Stimulated activated CD4-positive, alpha-beta T cell treated with anti-CD3 and anti-CD28 coated beads, Interleukin-4, amount 100 ng/mL, for 24 hours (primary cell): ENCODE measurements around the gene ZNF750.

ENCODE experiments used
- DNase-seq: peaks from one replicate; pipeline ENCODE4 v3.0.0-alpha.2; 2020

ZNF750 gene

DNA sequence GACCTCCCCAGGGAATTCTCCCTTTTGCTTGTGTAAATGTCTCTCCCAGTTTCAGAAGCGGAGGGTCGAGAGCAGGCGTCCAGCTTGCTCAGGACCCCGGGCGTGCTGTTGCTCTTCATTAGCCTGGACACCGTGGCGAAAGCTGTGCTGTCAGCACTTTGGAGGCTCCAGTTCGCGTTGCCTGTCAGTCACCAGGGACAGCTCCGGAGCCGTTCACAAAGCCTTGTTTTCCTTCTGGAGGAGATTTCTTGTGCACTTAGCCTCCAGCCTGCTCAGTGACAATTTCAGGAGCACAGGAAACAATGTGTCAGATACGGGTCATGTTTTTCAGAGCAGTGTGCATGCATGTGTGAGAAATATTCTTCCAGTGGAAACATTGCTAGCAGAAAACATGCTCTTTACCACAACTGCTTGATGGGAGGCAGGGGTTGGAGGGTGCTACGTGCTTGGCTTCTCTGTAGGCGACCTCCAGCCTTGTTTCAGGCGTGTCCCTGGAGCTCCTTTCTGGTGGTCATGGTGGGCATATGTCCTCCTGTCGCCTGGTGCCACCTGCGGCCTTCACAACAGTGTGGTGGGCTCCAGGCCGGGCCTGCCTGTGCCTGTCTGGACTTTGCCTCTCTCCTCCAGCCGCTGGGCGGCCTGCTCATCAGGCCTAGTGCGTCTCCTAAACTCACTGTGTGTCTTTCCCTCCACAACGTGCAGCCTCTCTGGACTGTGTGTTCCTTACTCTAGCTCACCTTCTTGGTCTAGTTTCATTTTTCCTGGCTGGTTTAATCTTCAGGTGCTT, 29.0 kb downstream of the ZNF750 start:
- no peak for DNase-seq

DNA sequence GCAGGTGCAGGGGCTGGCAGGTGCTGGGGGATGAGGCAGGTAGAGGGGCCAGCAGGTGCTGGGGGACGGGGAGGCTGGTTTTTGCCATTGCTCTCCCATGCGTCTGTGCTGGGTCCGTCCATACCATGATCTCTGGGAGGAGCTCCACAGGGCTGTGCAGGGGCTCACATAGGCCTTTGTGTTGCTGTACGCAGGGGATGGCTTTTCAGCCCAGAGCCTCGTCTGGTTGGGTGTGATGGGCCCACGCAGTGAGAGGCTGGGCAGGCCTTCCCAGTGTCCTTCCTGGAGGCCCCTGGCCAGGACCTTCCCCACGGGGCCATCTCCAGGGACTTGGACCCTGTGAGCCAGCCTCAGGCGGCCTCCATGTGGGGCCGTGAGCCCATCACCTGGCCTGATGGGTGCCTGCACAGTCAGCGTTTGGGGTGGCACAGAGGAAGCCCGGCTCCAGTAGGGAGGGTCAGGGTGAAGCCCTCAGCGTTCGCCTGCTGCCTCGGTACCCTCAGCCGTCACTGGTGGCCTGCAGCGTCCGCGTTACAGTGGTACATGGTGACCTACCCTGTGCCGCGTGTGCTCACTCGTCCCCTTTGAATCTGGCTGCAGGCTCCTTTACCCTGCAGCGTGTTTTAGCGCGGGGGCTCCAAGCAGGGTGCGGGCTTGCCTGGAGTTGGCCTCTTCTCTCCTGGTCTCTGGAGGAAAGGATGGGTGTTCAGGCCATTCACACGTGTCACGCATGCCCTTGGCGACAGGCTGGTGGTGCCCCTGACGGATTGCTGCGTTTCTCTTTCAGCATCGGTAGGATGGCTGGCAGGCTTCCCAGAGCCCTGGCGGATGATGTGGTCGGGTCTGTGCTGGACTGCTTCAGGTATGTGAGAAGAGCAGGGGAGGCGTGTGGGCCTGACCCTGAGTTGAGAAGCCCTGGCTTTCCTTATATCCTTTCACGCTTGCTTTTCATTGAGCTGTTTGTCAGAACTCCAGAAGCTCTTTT, 30.6 kb downstream of the ZNF750 start:
- no peak for DNase-seq

DNA sequence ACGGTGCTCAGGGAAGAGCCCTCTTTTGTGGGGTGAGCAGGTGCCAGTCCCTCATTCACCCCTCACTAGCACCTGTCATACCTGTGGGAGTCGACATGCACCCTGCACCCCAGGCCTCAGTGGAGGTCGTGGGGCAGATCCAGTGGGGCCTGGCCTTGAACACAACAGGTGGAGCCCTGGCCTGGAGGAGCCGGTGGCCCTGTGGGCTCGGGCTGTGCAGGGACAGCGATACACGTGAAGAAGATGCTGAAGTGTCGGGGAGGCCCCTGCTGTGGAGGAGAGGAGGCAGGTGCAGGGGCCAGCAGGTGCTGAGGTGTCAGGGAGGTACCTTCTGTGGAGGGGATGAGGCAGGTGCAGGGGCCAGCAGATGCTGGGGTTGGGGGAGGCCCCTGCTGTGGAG, 31.8 kb downstream of the ZNF750 start:
- DNase-seq: no peak

DNA sequence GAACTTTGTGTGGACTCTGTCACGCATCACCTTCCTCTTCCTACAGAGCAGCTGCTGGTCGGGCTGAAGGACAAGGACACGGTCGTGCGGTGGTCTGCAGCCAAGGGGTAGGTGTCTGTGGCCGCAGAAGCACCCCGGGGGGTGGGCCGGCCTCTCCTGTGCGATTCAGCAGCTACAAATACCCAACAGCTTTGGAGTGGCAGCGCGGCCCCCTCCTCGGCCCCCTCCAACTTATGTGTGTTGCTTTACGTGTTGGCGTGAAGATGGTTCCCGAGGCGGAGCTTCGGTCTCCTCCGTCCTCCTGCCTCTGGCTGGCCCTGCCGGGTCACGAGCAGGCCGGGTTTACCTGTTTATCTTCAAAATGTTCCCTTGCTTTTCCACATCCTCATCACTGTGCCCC, 32.3 kb downstream of the ZNF750 start:
- no peak for DNase-seq

DNA sequence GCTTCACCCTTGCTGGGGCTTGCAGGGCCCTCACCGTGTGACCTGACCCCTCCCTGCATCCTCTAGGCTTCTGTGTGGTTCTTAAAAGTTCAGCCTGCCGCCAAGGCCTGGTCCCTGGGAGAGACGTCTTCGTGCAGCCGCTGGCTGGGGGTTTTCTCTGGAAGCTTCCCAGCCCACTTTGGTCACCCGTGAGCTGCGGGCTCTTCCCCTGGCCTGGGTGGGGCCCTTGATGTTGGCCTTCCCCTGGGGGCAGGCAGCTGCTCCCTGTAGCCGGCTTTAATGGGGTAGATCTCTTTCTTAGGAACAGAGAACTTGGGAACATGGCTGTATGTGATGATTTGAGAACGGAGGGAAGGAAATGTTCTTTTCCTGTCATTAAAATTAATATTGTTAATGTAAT, 32.7 kb downstream of the ZNF750 start:
- DNase-seq: no peak

DNA sequence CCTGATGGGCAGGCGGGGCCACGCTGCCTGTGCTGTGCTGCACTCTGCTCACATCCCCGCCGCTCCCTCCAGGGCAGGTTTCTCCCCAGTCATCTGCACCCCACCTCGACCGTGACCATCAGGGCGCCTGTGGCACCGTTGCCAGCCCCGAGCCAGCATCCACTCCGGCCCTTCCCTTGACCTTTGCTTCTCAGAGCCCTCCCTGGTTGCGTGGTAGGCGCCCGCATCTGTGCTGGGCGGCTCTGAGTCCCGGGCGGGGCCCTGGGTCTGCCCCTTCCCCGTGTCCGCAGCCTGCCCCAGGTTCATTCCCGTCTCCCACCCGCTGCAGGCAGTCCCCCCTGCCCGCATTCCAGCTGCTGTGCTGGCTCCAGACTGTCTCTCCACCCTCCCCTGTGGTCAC, 33.2 kb downstream of the ZNF750 start:
- no peak for DNase-seq

DNA sequence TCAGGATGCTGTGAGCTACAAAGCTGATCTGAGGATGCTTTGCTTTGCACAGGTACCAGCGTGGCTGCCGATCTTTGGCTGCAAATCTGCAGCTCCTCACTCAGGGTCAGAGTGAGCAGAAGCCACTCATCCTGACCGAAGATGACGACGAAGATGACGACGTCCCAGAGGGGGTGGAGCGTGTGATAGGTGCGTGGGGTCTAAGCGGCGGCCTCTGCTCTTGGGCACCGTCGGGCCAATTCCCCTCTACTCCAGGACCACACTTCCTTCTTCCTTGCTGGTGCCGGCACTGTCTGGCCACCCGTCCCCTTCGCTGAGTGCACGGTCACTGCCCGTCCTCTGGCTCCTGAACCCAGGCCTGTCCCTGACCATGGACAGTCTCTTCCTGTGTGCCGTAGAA, 34.0 kb downstream of the ZNF750 start:
- no peak for DNase-seq

DNA sequence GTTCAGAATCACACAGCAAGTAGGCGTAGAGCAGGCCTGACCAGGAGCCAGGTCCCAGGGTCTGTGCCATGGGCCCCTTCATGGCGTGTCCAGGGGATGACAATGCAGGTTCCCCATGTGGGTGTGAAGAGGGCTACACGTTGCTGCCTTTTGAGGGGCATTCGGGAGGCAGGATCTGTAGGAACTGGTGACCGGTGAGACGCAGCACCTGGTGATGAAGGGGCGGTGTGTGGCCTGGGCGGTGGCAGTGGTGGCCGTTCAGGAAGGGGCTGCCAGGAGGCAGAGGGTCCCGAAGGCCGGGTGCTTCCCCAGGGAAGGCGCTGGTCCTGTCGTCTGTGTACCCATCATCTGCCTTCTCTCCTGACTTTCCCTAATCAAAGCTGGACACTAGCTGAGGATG, 34.6 kb downstream of the ZNF750 start:
- DNase-seq: no peak

DNA sequence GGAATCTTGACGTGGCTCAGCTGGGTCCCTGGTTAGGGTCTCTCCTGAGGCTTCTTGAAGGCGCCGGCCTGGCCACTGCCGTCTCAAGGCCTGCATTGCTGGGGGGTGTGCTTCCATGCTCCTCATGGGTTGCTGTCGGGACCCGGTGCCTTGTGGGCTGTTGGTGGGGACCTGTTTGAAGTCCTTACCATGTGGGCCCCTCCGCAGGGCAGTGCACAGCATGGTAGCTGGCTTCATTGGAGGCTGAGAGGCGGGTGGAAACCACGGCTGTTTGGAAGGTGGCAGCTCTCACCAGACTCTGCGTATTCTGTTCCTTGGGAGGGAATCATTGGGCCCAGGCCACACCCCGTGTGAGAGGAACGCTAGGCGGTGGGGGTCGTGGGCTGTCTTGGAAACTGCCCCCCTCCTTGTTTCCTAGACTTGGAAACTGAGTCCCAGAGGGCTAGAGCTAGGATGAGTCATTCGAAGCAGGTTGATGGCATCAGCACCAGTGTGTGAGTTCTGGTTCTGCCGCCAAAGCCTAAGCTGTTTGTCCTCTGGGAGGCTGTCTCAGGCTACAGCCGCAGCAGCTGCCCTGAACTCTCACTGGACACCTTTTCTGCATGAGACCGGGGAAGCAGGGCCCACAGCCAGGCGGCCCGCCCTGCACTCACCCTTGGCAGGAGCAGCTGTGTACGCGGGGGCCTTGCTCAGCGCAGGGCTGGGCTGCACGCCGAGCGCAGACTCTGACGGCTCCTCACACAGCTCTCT, 35.2 kb downstream of the ZNF750 start:
- DNase-seq: no peak

DNA sequence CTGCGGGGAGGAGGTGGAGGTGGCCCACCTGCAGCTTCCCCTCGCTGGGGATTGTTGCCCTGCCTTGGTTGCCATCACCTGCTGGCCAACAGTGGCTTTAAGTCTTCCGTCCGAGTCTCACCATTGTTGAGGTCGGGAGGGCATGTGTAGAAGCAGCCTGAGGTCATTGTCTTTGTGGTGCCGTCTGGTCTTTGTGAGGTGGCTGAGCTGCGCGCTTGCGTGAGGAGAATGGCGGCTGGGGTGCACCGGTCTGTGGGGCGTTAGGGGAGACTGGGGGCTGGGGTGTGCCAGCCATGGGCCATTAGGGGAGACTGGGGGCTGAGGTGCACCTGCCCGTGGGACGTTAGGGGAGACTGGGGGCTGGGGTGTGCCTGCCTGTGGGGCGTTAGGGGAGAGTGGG, 36.2 kb downstream of the ZNF750 start:
- DNase-seq: no peak

DNA sequence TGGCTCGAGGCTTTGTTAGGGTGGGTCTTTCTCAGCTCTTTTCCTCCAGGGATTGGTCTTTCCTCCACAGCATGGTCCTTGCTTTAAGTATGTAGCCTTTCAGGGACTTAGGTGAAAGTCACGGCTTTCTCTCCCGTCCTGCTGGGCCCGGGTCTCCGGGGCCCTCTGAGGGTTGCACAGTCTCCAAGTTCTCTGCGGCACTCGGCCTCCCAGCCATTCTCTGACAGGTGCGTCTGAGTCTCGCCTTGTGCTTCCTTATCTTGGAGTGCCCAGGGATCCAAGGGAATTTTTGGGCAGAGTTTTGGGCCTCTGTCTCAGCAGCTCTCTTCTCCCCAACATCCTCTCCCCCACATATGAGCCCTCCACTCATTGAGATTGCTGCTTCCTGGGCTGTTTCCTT, 36.6 kb downstream of the ZNF750 start:
- DNase-seq: no peak

DNA sequence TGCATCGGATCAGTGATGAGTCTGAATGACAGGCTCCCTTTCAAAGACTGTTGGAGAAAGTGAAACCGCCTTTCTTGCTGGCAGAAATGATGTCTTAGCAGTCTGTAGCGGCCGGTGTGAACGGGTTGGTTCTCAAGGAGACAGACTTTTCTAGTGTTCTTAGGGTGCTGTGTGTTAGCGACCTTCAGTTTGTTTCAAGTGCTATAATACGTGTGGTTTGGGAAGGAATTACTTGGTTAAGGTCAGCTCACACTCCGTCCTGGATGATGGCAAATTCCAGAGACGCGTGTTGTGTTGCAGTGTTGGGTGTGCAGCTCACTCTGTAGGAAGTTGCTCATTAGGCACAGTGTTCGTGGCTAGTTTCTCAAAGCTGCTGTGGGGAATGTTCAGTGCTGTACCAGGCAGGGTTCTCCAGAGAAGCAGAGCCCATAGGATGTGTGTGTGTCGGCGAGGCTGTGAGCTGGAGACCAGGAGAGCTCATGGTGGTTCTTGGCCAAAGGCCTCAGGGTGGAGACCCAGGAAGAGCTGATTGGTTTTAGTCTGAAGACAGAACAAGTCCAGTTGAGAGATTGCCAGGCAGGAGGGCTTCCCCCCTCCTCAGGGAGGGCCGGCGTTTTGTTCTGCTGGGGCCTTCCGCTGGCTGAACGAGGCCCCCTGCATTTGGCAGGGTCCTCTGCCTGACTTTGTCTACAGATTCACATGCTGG, 37.6 kb downstream of the ZNF750 start:
- no peak for DNase-seq

DNA sequence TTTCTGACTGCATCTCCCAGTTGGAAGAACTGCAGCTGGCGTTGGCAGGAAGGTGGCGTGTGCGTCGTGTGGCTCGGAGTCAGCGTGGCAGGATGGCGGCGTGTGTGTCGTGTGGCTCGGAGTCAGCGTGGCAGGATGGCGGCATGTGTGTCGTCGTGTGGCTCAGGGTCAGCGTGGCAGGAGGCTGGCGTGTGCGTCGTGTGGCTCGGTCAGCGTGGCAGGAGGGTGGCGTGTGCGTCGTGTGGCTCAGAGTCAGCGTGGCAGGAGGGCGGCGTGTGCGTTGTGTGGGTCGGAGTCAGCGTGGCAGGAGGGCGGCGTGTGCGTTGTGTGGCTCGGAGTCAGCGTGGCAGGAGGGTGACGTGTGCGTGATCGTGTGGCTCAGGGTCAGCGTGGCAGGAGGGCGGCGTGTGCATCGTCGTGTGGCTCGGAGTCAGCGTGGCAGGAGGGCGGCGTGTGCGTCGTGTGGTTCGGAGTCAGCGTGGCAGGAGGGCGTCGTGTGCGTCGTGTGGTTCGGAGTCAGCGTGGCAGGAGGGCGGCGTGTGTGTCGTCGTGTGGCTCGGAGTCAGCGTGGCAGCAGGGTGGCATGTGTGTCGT, 38.3 kb downstream of the ZNF750 start:
- no peak for DNase-seq

DNA sequence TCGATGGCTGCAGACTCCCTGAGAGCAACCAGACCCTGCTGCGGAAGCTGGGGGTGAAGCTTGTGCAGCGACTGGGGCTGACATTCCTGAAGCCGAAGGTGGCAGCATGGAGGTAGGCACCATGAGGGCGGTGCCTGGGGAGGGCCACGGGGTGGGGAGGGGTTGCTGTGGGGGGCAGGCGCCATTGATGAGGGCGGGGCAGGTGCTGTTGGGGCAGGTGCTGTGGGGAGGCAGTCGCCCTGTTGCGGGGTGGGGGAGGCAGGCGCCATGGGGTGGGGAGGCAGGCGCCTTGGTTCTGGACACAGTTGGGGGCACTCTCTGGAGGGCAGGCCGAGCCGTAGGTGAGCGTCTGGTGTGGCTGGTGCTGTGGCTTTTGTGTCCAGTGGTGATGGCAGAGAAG, 38.9 kb downstream of the ZNF750 start:
- no peak for DNase-seq

DNA sequence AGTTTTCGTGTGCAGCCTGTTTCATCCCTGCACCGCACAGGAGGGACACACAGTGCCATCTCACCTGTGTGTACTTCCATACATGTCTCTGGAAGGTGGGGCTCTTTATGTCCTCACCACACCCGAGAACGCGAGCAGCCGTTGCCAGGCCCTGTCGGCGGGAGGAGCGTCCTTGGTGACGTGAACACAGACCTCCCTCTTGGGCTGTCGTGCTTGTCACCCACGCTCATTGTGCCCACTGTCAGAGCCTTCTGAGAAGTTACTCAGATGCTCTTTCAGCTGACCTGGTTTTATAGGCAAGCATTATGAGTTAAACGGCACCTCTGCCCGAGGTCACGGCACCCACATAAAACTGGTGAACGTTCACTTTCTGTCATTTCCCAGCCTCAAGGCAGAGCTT, 40.2 kb downstream of the ZNF750 start:
- no peak for DNase-seq

DNA sequence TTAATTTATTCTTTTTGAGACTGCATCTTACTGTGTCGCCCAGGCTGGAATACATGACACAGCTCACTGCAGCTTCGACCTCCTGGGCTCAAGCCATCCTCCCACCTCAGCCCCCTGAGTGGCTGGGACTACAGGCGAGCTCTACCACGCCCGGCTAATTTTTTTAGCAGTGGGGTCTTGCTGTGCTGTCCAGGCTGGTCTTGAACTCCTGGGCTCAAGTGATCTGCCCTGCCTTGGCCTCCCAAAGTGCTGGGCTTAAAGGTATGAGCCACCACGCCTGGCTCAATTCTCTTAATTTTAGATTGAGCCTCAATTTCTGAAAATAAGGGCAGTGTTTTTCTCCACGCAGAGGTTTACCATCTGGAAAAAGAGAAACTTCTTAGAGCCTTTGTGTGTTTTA, 41.1 kb downstream of the ZNF750 start:
- no peak for DNase-seq

DNA sequence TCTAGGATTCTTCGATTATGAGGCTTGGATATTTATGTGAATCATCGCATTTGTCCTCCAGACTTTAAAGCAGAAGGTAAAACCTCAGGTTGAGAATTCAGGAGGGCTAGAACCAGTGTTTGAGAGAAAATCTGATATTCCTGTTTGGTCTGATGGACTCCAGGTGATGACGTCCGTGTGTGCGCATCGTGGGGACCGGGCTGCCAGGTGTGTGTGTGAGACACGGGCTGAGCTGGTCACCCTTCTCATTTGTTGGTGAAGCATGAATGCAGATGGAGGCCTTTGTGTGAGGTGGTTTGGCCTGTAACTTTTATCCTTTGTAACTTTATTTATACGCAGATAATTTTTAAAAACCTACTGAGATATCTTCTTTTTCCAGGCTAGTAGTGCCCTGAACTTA, 42.8 kb downstream of the ZNF750 start:
- no peak for DNase-seq

DNA sequence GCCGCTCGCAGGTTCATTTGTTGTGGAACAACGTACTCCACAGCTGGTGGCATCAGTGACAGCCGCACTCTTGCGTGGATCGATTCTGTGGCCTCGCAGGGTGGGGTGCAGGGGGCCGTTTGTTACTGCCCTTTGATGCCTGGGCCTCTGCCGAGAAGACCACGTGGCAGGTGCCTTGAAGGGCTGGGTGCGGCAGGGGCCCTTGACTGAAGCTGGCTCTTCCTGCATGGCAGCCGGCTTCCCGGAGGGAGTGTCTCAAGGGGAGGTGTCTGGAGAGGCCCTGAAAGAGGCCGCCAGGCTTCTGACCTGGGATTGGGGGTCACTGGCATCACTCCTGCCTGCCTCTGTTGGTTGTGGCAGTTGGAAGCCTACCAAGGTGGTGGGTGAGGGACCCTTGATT, 44.2 kb downstream of the ZNF750 start:
- DNase-seq: no peak

DNA sequence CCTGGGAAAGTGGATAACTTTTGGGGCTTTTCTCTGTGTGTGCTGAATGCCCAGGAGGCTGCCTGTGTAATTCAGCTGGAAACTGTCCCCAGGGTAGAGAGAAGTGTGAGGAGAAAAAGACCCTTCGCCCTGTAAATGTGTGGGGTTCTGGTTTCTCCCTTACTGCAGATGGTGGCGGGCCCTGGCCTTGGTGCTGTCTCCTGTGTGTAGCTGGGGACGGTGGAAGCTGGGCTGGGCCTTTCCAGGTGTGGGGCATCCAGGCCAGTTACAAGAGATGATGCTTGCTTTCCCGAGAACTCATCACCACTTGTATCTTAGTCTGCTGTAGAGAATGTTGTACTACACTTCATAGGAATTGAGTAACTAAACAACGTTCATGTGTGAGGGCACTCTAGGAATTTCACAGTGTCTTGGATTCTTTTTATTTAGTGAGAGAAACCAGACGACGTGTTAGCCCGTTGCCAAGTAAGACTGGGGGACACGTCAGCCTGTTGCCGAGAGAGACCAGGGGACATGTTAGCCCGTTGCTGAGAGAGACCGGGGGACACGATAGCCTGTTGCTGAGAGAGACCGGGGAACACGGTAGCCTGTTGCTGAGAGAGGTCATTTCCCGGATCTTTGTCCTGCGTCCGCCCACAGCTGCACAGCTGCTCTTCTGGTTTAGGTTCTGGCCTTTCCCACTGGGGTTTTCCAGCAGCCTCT, 44.9 kb downstream of the ZNF750 start:
- no peak for DNase-seq

DNA sequence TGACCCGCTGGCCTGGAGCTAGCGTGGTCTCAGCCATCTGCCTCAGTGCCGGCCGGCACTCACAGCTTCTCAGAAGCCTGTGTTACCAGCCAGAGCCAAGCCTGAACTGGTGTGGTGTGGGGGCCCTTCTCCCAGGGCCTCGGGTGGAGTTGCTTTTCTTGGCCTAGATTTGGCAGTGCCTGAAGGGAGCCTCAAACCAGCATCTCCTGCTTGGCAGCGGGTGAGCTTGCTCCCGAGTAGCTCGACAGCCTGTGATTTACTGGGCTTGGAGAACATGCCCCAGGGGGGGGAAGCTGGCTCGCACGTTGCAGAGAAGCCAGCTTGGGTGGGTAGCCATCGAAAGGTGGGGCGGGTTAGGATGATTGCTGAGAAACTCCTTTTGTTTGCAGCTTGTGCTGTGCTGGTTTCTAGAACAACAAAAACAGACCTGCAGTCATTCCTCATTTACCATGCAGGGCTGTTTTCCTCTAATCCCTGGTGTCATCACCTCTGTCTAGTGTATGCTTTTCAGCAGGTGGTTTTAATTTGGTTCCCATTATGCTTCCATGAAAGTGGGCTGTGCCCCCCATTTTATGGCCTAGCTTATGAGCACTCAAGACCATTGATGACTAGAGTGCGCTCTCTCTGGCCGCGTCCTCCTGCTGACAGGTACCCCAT, 45.7 kb downstream of the ZNF750 start:
- DNase-seq: no peak

DNA sequence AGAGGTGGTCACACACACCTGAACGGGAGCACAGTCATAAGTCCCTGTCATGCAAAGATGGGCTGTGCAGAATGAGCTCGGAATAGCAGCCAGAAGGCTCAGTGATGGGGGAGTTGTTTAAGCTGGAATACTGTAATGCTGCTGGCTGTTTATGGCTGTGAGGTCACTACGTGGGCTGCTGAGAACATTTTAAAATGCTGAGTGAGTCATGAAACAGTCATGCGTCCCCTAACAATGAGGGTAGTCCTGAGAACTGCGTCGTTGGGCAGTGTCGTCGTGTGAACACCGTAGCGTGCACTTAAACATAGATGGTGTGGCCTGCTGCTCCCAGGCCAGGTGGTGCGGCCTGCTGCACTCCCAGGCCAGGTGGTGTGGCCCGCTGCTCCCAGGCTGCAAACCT, 48.3 kb downstream of the ZNF750 start:
- DNase-seq: no peak
